ENCODE results near the gene MAPK11.

MAPK11 gene

GRCh38 chr22:50293441-50294318, 23.5 kb upstream of the MAPK11 start:
- no peak for DNase-seq

- DNase-seq, result no peak
These were observed 22.7 kb upstream of the MAPK11 start for GRCh38 chr22:50292643-50293440.

DNA sequence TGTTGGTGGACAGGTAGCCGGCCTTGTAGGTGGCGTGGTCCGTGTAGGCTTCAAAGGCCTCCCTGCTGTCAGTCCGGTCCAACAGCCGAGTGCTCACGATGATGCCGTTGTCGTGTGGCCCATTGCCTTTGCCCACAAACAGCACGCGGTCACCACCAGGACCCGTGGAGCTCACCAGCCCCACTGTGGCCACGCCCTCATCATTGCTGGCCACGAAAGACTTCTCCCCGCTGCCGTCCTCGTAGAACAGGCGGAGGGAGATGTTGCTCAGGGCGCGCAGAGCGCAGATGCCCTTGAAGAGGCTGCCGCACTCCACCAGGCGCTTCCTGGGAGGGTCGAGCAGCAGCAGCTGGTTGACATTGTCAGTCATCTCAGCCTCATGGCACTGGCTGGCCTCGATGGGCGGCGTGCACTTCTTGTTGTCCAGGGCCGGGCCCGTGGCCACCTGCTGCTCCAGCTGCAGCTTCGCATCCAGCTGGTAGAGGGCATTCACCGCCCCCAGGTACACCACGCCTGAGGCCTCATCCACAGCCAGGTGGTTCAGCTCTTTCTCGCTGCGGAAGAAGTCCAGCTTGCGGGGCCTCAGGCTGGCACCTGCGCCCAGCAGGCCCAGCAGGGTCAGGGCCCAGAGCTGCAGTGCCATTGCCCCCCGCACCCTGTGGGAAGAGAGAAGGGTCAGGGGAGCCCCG, 19.9 kb upstream of the MAPK11 start:
- peak; percentile 37 for DNase-seq

DNA sequence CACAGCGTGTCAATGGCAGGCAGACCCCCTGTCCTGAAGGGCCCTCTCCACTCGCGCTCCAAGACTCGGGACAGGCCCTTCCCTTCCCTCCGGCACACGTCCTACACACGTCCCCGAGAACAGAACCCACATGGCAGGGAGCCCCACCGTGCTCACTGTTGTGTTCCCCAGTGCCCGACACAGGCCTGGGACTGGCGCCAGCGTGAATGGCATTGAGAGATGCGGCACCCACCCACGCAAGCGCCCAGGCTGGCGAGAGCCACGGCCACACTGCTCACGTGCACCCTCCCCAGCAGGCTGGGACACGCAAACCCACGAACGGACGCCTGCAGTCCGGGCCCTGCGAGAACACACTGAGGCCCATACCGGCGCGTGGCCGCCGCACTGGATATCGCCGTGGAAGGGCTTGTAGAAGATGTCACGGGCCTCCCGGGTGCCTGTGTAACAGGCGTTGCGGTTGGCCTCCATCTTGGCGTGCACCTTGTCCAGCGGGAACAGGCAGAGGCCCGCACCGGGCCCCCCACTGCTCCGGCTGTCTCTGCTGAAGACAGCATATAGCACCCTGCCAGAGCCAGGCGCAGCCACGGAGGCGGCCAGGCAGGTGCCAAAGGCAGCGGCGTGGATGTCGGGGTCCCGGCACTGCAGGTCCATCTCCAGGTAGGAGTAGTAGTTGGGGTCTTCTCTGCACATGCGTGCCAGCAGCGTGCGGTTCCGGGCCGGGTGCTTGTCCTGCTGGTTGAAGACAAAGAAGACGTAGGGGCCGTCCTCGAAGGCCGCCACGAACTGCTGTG, 19.2 kb upstream of the MAPK11 start:
- no peak for DNase-seq

DNA sequence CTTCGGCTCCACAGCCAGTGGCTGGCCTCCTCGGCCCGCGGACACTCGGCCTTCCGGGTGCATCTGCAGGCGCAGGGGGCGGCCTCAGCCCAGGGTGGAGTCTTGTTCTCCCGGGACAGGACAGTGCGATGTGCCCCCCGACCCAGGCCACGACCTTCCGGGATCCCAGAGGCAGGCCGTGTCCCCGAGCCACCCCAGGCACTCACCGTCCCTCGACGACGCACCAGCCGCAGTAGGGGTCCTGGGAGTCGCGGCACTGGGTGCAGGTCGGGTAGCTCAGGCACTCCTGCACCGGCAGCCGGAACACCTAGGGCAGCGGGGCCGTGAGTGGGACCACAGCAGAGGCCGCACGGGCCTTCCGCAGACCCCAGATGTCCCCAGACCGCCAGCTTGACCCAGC, 17.6 kb upstream of the MAPK11 start:
- no peak for DNase-seq

DNA sequence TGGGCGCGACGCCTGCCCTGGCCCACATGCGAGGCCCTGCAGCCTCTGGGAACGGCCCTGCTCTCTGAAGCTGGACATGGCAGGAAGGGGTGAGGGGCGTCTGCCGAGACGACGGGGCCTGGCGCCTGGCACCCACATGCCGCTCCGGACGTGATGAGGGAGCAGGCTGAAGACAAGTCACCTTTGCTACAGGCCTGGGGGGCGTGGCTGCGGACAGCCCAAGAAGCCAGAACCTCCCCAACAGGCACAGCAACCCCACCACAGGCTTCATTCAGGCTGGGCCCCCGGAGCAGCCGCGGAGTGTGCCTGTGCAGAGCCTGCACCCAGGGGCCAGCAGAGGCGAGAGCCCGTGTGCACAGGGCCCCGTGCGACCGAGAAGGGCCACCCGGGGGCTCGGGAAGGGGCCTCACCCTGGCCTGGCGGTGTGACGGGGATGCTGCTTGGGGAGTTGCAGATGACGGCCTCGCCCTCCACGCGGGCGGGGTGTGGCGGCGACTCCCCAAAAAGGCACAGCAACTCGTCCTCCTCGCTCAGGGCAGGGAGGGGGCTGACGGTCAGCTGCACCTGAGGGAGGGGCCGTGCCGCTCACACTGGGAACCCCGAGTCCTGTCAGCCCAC, 16.6 kb upstream of the MAPK11 start:
- no peak for DNase-seq

DNA sequence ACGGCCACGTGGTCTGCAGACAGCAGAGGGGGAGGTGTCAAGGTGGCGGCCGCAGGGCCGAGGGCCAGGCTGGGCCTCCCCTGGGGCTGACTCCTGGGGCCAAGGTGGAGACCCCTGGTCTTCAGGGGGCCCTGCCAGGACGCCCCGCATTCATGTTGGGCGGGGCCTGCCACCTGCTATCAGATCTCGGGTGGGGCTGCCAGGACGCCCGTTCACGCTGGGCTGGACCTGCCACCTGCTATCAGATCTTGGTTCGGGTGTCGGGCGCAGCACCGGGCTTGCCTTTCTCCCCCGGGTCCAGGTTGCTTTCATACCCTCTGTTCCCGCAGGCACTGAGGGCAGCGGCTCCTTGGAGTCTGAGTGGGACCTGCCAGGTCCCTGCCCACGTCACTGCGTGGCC, 16.1 kb upstream of the MAPK11 start:
- no peak for DNase-seq

DNA sequence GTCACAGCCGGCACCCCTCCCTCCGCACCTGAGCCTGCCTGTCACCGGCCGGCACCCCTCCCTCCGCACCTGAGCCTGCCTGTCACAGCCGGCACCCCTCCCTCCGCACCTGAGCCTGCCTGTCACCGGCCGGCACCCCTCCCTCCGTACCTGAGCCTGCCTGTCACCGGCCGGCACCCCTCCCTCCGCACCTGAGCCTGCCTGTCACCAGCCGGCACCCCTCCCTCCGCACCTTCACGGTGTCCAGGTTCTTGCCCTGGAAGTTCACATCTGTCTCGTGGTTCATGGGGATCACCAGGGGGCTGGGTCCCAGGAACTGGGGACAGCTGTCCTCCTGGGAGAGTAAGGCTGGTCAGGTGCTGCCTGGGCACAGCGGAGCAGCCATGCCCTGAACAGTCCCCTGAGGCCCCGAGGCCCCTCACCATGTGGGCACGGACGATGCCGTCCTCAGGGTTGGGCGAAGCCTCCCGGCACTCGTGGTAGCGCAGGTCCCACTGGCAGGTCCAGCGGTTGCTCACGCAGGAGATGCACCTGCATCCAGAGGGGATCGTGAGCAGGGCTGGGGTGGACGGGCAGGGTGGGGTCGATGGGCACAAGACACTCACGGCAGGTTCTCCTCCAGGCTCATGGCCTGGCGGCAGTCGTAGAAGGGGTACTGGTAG, 15.5 kb upstream of the MAPK11 start:
- DNase-seq, result no peak

GRCh38 chr22:50284479-50284878, 14.3 kb upstream of the MAPK11 start:
- DNase-seq, result no peak

GRCh38 chr22:50283821-50284220, 13.6 kb upstream of the MAPK11 start:
- DNase-seq, result no peak

GRCh38 chr22:50282361-50283155, 12.4 kb upstream of the MAPK11 start:
- no peak for DNase-seq

DNA sequence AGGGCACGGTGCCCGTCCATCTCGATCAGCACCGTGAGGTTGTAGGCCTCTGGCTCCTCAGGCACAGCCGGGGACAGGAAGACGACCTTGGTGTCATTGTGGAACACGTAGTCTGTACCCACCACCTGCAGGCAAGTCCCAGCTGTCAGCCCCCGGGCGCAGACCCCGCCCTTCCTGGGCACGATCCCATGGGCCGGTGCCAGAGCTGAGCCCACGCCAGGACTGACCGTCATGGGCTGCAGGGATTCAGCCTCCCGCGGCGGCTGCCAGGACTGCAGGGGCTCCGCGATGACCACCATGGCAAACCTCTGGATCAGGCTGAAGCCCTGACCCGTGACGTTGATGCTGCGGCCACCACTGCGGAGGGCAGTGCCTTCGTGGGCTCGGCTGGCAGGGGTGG, 11.8 kb upstream of the MAPK11 start:
- DNase-seq, result no peak

DNA sequence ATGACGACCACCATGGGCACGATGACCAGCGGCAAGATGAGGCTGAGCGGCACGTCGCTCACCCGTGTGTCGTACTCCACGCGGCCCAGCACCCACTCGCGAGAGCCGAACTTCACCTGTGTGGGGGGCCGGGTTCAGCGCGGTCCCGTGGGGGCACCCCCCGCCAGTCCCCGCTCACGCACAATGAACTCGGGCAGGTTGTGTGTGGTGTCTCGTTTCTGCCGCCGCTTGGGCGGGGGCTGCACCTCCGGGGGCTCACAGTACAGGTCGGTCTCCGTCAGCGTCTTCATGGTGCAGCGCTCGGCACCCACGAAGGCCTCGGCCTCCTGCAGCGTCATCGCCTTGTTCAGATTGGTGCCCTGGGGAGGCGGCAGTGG, 11.2 kb upstream of the MAPK11 start:
- no peak for DNase-seq

DNA sequence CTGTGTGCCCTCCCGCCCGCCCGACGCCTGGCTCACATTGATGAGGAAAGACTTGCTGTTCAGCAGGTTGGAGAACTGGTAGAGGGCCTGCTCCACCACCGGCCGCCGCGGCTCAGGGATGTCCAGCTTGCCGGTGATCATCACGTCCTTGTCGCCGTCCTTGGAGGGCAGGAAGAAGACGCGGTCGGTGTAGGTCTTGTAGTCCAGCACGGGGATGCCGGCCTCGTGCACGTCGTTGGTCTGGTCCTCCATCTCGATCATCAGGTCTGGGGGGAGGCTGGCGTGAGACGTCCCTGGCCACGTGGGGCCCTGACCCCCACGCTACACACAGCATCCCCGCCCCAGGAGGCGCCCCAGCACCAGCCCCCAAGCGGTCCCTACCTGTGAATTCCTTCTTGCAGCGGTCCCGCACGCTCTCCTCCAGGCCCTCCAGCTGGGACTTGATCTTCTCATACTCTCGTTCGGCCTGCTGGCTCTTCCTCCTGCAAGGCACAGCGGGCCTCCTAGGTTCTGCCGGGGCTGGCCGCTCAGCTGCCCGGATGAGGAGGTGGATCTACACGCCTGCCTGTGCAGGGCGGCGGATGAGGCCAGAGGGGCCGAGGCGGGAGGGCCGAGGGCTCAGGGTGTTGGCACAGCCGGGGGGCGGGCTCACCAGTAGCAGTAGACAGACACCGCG, 10.7 kb upstream of the MAPK11 start:
- no peak for DNase-seq

DNA sequence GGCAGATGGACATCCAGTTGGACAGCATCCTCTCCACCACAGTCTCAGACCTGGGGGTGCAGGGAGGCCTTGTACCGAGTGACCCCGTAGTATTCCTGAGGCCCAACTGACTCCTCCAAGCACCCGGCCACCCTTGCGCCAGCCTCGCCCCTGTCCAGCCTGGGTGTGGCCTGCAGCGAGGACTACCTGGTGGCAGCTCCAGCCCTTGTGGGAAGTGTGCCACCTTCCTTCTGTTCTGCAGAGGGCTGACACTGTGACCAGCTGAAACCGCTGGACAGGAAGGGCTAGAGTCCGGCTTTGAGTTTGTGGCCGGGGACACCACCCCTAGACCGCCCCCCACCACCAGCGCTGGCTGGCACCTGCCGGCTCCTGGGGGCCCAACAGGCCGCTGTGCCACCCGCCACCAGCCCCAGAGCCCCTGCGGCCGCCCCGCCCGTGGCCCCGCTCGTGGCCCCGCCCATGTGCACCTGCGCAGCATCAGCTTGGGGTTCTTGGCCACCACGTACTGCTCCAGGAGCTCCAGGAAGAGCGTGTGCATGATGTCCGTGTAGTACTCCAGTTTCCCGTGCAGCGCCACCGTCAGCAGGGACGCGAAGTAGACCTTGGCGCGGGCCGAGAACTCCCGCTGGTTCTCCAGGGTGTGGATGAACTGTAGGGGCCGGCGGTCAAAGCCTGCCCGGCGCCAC, 10.0 kb upstream of the MAPK11 start:
- DNase-seq, result no peak

- DNase-seq, result no peak
These were observed 8.9 kb upstream of the MAPK11 start for GRCh38 chr22:50278956-50279619.

DNA sequence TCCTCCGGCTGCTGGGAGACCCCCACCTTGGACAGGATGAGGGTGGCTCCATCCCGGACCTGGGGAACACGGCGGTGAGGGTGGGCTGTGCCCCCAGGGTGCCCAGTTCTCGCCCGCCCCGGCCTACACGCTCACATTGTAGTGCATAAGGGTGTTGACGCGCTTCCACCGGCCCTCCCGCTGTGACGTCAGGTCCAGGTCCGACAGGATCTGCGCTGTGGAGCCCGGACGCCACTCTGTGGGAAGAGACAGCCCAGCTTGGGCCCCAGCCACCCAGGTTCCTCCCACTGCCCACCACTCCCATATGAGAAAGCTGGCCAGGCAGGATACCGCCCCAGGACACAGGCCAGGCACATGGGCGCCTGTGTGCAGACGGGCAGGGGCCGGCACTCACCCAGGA, 8.3 kb upstream of the MAPK11 start:
- no peak for DNase-seq

DNA sequence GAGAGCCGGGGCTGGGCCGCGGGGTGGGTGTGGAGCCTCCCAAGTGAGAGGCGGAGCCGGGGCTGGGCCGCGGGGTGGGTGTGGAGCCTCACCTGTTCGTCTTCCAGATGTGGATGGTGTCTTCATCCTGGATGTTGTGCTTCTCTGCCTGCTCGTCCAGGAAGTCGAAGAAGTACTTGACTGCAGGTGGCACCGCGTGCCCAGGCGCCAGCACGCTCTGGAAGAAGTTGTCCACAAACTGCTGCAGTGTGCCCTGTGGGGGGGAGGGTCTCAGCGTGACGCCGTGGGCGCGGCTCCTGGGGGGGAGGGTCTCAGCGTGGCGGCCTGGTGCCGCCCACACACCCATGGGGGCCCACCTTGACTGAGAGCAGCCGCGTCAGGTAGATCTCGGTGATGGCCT, 7.6 kb upstream of the MAPK11 start:
- no peak for DNase-seq

DNA sequence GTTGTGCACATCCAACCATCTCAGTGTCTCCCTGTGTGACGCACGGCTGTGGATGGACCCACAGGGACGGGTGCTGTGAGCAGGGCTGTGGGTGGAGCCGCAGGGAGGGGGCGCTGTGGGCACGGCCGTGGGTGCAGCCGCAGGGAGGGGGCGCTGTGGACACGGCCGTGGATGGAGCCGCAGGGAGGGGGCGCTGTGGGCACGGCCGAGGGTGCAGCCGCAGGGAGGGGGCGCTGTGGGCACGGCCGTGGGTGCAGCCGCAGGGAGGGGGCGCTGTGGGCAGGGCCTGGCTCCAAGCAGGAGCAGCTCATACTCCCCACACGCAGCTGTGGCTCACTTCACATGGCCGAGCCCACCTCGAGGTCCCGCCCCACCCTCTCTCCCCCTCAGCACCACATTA, 6.0 kb upstream of the MAPK11 start:
- DNase-seq, result no peak
